Stimulated activated CD4-positive, alpha-beta T cell treated with anti-CD3 and anti-CD28 coated beads, TNF-alpha, amount 100 ng/mL, for 48 hours (primary cell): ENCODE measurements around the gene USP30.
A peak's percentile ranks its signal among the peaks of the same experiment; 100 is the strongest.

Experiments
- DNase-seq, 3 donors: peaks; one replicate each; pipeline ENCODE4 v3.0.0-alpha.2; 2020; ENCODE audit warnings: low read depth in 3 of 3

Gene USP30

GRCh38 chr12:109098183-109098604 lies 45.8 kb downstream of the USP30 start:
- no peak for DNase-seq

- no peak for DNase-seq
These were observed 46.3 kb downstream of the USP30 start for GRCh38 chr12:109098651-109099050.

GRCh38 chr12:109099431-109100020 lies 47.1 kb downstream of the USP30 start:
- no peak for DNase-seq

- no peak for DNase-seq
These were observed 48.4 kb downstream of the USP30 start for GRCh38 chr12:109100741-109101140.

- no peak for DNase-seq
These were observed 50.1 kb downstream of the USP30 start for GRCh38 chr12:109102491-109102890.

- DNase-seq: no peak
These were observed 52.8 kb downstream of the USP30 start for GRCh38 chr12:109105176-109105575.

GRCh38 chr12:109109746-109110350 lies 57.5 kb downstream of the USP30 start:
- no peak for DNase-seq

- peak in 2 of 3 donors; percentile 19 to 48 for DNase-seq
These were observed 58.7 kb downstream of the USP30 start for GRCh38 chr12:109110988-109111495.

GRCh38 chr12:109112720-109113465 lies 60.5 kb downstream of the USP30 start:
- no peak for DNase-seq

GRCh38 chr12:109113661-109114321 lies 61.4 kb downstream of the USP30 start:
- no peak for DNase-seq

- DNase-seq: no peak
These were observed 62.3 kb downstream of the USP30 start for GRCh38 chr12:109114644-109115043.

GRCh38 chr12:109115404-109115757 lies 63.0 kb downstream of the USP30 start:
- no peak for DNase-seq

- no peak for DNase-seq
These were observed 63.6 kb downstream of the USP30 start, which contains the start of gene ACACB for GRCh38 chr12:109115758-109116610. ACACB (plus strand) TSS chr12:109116587; CDS start chr12:109139406, 22,819 bp downstream.

GRCh38 chr12:109116611-109116949 lies 64.2 kb downstream of the USP30 start:
- DNase-seq: no peak

GRCh38 chr12:109120095-109120494 lies 67.7 kb downstream of the USP30 start:
- no peak for DNase-seq

- no peak for DNase-seq
These were observed 68.2 kb downstream of the USP30 start for GRCh38 chr12:109120557-109120956.

- no peak for DNase-seq
These were observed 69.0 kb downstream of the USP30 start for GRCh38 chr12:109121346-109121880.

GRCh38 chr12:109124878-109125648 lies 72.7 kb downstream of the USP30 start:
- no peak for DNase-seq

GRCh38 chr12:109125791-109126190 lies 73.4 kb downstream of the USP30 start:
- DNase-seq: no peak

GRCh38 chr12:109126784-109127183 lies 74.4 kb downstream of the USP30 start:
- DNase-seq: no peak
